Activated CD8-positive, alpha-beta T cell treated with anti-CD3 and anti-CD28 coated beads, Interleukin-2, amount 10 ng/mL, durations not matched to agents 7 days and 5 days (primary cell): ENCODE measurements around the gene PCYOX1L. TPM values are rescaled to one million over a fixed set of nuclear protein-coding genes. Genes with fewer than 3 reads are reported as not detected.

Experiments
- ATAC-seq: fragments of 150-1000 bp; cut with Tn5 transposase; one replicate; pipeline ENCODE4 v1.10.0; 2021; ENCODE audit warnings: moderate library complexity
- CTCF ChIA-PET: fragments of 350-600 bp; sonication (Branson Sonifier 250); formaldehyde crosslinking; loops from one replicate; lab custom pipeline; 2021; ENCODE audit warnings: antibody characterized with exemption; lab: Charles Lee
- POLR2A ChIA-PET: fragments of 350-600 bp; sonication (Branson Sonifier 250); formaldehyde crosslinking; loops from one replicate; lab custom pipeline; 2021; ENCODE audit warnings: antibody characterized with exemption; lab: Charles Lee
- DNase-seq: peaks from one replicate; pipeline ENCODE4 v3.0.0-alpha.2; 2020
- H3K27ac Mint-ChIP-seq: one replicate; pipeline ENCODE4 v1.8.0; 2021; ENCODE audit warnings: mild to moderate bottlenecking, mixed read lengths
- H3K27me3 Mint-ChIP-seq: one replicate; pipeline ENCODE4 v1.8.0; 2021; ENCODE audit warnings: low read depth, mixed read lengths
- H3K36me3 Mint-ChIP-seq: one replicate; pipeline ENCODE4 v1.8.0; 2021; ENCODE audit warnings: low read depth, mixed read lengths
- H3K4me1 Mint-ChIP-seq: one replicate; pipeline ENCODE4 v1.8.0; 2021; ENCODE audit warnings: low read depth, mixed read lengths
- H3K4me3 Mint-ChIP-seq: one replicate; pipeline ENCODE4 v1.8.0; 2021; ENCODE audit warnings: mild to moderate bottlenecking, mixed read lengths
- H3K9me3 Mint-ChIP-seq: one replicate; pipeline ENCODE4 v1.8.0; 2022; ENCODE audit warnings: mixed read lengths; ENCODE audit not compliant: insufficient read depth
- total RNA-seq, 2 experiments: library from RNA; stranded (reverse); gene quantifications; one replicate each; pipeline ENCODE4 v1.2.3, GENCODE V29; 2021

Gene PCYOX1L
- total RNA-seq, 2 experiments from 2014 or later: 33.9 to 35.0 TPM

GRCh38 chr5:149356391-149356790, 1.5 kb upstream of the PCYOX1L start:
- ChIA-PET CTCF (interaction anchor here (1.2 to 5.4 kb wide), 6 partner anchors 11 to 79 kb away, joined by 3 to 68 read pairs (median 6); partner anchors contain the start of gene GRPEL2), POLR2A (interaction anchor here (6.0 kb wide), 1 partner anchor 10 kb away, joined by 57 read pairs; the partner anchor contains the start of gene GRPEL2)
- Mint-ChIP-seq H3K9me3 (no peaks in the 10 kb centered on the region), H3K27ac (peak overlapping the region; percentile 20), H3K27me3 (no peaks in the 10 kb centered on the region), H3K4me1 (peaks cover 84% of the 10 kb centered on the region), H3K4me3 (peak overlapping the region; percentile 18), H3K36me3 (peaks cover 67% of the 10 kb centered on the region)
- DNase-seq: no peak
- no peak for ATAC-seq

GRCh38 chr5:149358294-149358651, 427 bp downstream of the PCYOX1L start:
- Mint-ChIP-seq H3K27me3 (no peaks in the 10 kb centered on the region), H3K27ac (peak overlapping the region; percentile 91), H3K4me1 (peaks cover 72% of the 10 kb centered on the region), H3K4me3 (peak overlapping the region; percentile 97), H3K9me3 (no peaks in the 10 kb centered on the region), H3K36me3 (peaks cover 51% of the 10 kb centered on the region)
- ChIA-PET POLR2A (interaction anchor here (0.6 to 6.0 kb wide), 5 partner anchors 10 to 194 kb away, joined by 3 to 57 read pairs (median 4); partner anchors contain the start of genes CSNK1A1 and GRPEL2), CTCF (interaction anchor here (0.8 to 5.4 kb wide), 11 partner anchors 9 to 207 kb away, joined by 3 to 68 read pairs (median 4); partner anchors contain the start of gene GRPEL2)
- DNase-seq (peak; percentile 45), ATAC-seq (peak; percentile 32)

GRCh38 chr5:149358868-149359495, 1.1 kb downstream of the PCYOX1L start:
- Mint-ChIP-seq H3K36me3 (peaks cover 46% of the 10 kb centered on the region), H3K27me3 (no peaks in the 10 kb centered on the region), H3K27ac (peak overlapping the region; percentile 91), H3K4me1 (peaks cover 65% of the 10 kb centered on the region), H3K4me3 (peak overlapping the region; percentile 97), H3K9me3 (no peaks in the 10 kb centered on the region)
- DNase-seq (no peak), ATAC-seq (no peak)
- POLR2A ChIA-PET: interaction anchor here (1.3 to 6.0 kb wide), 3 partner anchors 10 to 193 kb away, joined by 3 to 57 read pairs (median 6); partner anchors contain the start of genes CSNK1A1 and GRPEL2
- CTCF ChIA-PET: interaction anchor here (1.3 to 5.4 kb wide), 6 partner anchors 9 to 75 kb away, joined by 4 to 68 read pairs (median 12); partner anchors contain the start of gene GRPEL2

- Mint-ChIP-seq H3K27ac (peak overlapping the region; percentile 79), H3K4me3 (peak overlapping the region; percentile 35), H3K4me1 (peaks cover 56% of the 10 kb centered on the region), H3K9me3 (no peaks in the 10 kb centered on the region), H3K36me3 (peaks cover 46% of the 10 kb centered on the region), H3K27me3 (no peaks in the 10 kb centered on the region)
- POLR2A ChIA-PET: interaction anchor here (1.0 to 1.4 kb wide), 2 partner anchors 15 to 191 kb away, joined by 4 to 13 read pairs; partner anchors contain the start of genes CSNK1A1 and GRPEL2
- CTCF ChIA-PET: interaction anchor here (0.6 to 2.0 kb wide), 6 partner anchors 10 to 204 kb away, joined by 3 to 6 read pairs (median 4); no protein-coding TSS in a partner anchor
- DNase-seq (no peak), ATAC-seq (no peak)
Measured at GRCh38 chr5:149360272-149360671, 2.4 kb downstream of the PCYOX1L start.

- no peak overlapping the region for H3K4me3 Mint-ChIP-seq
- ChIA-PET POLR2A (no interaction called here), CTCF (interaction anchor here (1.0 kb wide), 1 partner anchor 19 kb away, joined by 3 read pairs; no protein-coding TSS in a partner anchor)
- peaks cover 42% of the 10 kb centered on the region for H3K36me3 Mint-ChIP-seq
- ATAC-seq (no peak), DNase-seq (no peak)
- H3K4me1 Mint-ChIP-seq: peaks cover 42% of the 10 kb centered on the region
- no peak overlapping the region for H3K27ac Mint-ChIP-seq
- no peaks in the 10 kb centered on the region for H3K9me3 Mint-ChIP-seq
- no peaks in the 10 kb centered on the region for H3K27me3 Mint-ChIP-seq
Measured at GRCh38 chr5:149362541-149362940, 4.7 kb downstream of the PCYOX1L start.

- Mint-ChIP-seq H3K36me3 (peaks cover 45% of the 10 kb centered on the region), H3K4me3 (no peak overlapping the region), H3K27ac (no peak overlapping the region), H3K9me3 (no peaks in the 10 kb centered on the region), H3K27me3 (no peaks in the 10 kb centered on the region), H3K4me1 (peaks cover 41% of the 10 kb centered on the region)
- ChIA-PET POLR2A (no interaction called here), CTCF (interaction anchor here (1.0 to 1.3 kb wide), 2 partner anchors 9 to 18 kb away, joined by 3 to 6 read pairs; no protein-coding TSS in a partner anchor)
- no peak for DNase-seq
- no peak for ATAC-seq
Measured at GRCh38 chr5:149363358-149363757, 5.5 kb downstream of the PCYOX1L start.

GRCh38 chr5:149363936-149364335, 6.1 kb downstream of the PCYOX1L start:
- CTCF ChIA-PET: interaction anchor here (1.3 kb wide), 1 partner anchor 8 kb away, joined by 6 read pairs; no protein-coding TSS in a partner anchor
- ATAC-seq: no peak
- Mint-ChIP-seq H3K4me1 (peaks cover 35% of the 10 kb centered on the region), H3K4me3 (no peak overlapping the region), H3K27me3 (no peaks in the 10 kb centered on the region), H3K36me3 (peaks cover 44% of the 10 kb centered on the region), H3K27ac (no peak overlapping the region), H3K9me3 (no peaks in the 10 kb centered on the region)
- POLR2A ChIA-PET: no interaction called here
- DNase-seq: no peak

- Mint-ChIP-seq H3K27ac (no peak overlapping the region), H3K36me3 (peaks cover 44% of the 10 kb centered on the region), H3K9me3 (no peaks in the 10 kb centered on the region), H3K27me3 (no peaks in the 10 kb centered on the region), H3K4me1 (peaks cover 28% of the 10 kb centered on the region), H3K4me3 (no peak overlapping the region)
- ATAC-seq (no peak), DNase-seq (no peak)
- CTCF ChIA-PET: interaction anchor here (4.8 to 5.2 kb wide), 2 partner anchors 19 to 45 kb away, joined by 77 to 81 read pairs; partner anchors contain the start of gene GRPEL2
- POLR2A ChIA-PET: interaction anchor here (1.9 kb wide), 1 partner anchor 20 kb away, joined by 4 read pairs; the partner anchor contains the start of gene GRPEL2
Measured at GRCh38 chr5:149364719-149365118, 6.9 kb downstream of the PCYOX1L start.

GRCh38 chr5:149365418-149365817, 7.6 kb downstream of the PCYOX1L start:
- Mint-ChIP-seq H3K36me3 (peaks cover 37% of the 10 kb centered on the region), H3K27me3 (no peaks in the 10 kb centered on the region), H3K27ac (no peak overlapping the region), H3K9me3 (no peaks in the 10 kb centered on the region), H3K4me3 (no peak overlapping the region), H3K4me1 (peaks cover 21% of the 10 kb centered on the region)
- CTCF ChIA-PET: interaction anchor here (0.7 to 5.2 kb wide), 5 partner anchors 20 to 201 kb away, joined by 3 to 81 read pairs (median 38); partner anchors contain the start of gene GRPEL2
- no peak for DNase-seq
- POLR2A ChIA-PET: interaction anchor here (1.9 kb wide), 1 partner anchor 20 kb away, joined by 4 read pairs; the partner anchor contains the start of gene GRPEL2
- ATAC-seq: no peak

GRCh38 chr5:149366169-149366729, 8.4 kb downstream of the PCYOX1L start:
- ChIA-PET CTCF (interaction anchor here (1.6 to 5.2 kb wide), 10 partner anchors 9 to 200 kb away, joined by 6 to 81 read pairs (median 22); partner anchors contain the start of genes GRPEL2 and PCYOX1L), POLR2A (interaction anchor here (1.9 to 3.1 kb wide), 2 partner anchors 21 kb away, joined by 4 to 15 read pairs; partner anchors contain the start of gene GRPEL2)
- H3K36me3 Mint-ChIP-seq: peaks cover 33% of the 10 kb centered on the region
- DNase-seq: no peak
- no peak overlapping the region for H3K27ac Mint-ChIP-seq
- H3K27me3 Mint-ChIP-seq: no peaks in the 10 kb centered on the region
- ATAC-seq: no peak
- H3K4me1 Mint-ChIP-seq: peaks cover 12% of the 10 kb centered on the region
- no peak overlapping the region for H3K4me3 Mint-ChIP-seq
- H3K9me3 Mint-ChIP-seq: no peaks in the 10 kb centered on the region
